Measurements from ENCODE around the gene PCDH9. TPM values are rescaled to one million over a fixed set of nuclear protein-coding genes. Genes with fewer than 3 reads are reported as not detected.

The PCDH9 gene
- total RNA-seq, 2 donors from 2014 or later = 0.12 to 0.34 TPM

DNA sequence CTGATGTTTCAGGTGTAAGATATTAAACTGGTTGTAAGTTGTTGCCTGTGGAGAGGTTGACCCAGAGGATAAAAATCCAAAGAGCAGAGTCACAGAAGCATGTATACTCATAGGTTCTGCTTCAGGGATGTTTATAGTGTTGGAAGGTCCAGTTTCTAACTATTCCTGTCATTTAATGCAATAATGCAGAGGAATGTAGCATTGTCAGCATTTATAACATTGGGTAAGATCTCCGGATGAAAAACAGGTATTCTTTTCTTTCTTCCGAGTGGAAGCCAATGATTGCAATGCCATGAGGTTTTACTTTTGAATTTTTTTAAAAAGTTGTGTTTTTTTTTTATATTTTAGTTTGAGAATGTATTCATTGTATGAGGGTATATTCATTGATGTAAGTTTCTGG is 771.0 kb downstream of the PCDH9 start:
- Mint-ChIP-seq H3K9me3 (peaks cover 0 to 2% of the 10 kb centered on the region in 2 donors), H3K4me3 (no peak overlapping the region), H3K27me3 (ENCODE audit: low read depth) (no peaks in the 10 kb centered on the region), H3K4me1 (ENCODE audit: low read depth) (no peaks in the 10 kb centered on the region), H3K27ac (no peak overlapping the region), H3K36me3 (ENCODE audit: insufficient read depth in 2 of 2) (no peaks in the 10 kb centered on the region)
- DNase-seq (no peak), ATAC-seq (replicated peaks in 1 of 2) (no peak)

DNA sequence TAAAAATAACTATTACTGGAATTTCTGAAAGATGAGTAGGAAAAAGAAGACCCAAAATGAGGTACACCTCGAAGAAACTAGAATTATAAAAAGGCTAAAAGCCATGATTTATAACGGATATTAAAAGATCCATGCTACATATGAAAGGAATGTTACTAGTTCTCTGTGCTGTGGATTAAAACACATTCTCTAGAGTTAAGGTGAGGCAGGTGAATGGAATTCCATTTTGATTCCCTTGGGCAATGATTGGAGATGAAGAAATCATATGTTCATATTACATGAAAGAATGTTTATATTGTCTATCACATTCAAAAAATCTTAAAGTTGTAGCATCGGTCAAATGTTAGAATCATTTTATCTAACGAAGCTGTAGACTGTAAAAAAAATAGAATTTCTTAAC is 783.7 kb downstream of the PCDH9 start:
- ATAC-seq (replicated peaks in 1 of 2) (no peak), DNase-seq (no peak)
- Mint-ChIP-seq H3K27me3 (ENCODE audit: low read depth) (no peaks in the 10 kb centered on the region), H3K4me1 (ENCODE audit: low read depth) (no peaks in the 10 kb centered on the region), H3K9me3 (peaks cover 0 to 1% of the 10 kb centered on the region in 2 donors), H3K4me3 (no peak overlapping the region), H3K27ac (no peak overlapping the region), H3K36me3 (ENCODE audit: insufficient read depth in 2 of 2) (no peaks in the 10 kb centered on the region)

DNA sequence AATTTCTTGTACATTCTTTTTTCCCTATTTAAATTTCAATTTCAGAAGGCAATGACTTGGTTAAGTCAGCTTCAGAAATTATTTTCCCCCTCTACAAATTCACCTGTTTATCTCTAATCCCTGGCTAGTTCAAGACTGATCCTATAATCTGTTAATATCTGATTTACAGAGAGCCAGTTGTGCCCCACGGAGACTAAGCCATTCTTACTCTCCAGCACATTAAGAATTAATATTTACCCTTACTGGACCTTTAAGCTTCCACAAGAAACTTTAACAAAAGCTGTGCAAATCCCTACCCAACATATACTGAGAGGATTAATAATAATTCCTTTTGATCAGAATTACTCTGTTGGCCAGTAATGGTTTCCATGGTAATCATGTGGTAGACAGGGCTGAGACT is 786.2 kb downstream of the PCDH9 start:
- no peak for DNase-seq
- no peak overlapping the region for H3K27ac Mint-ChIP-seq
- H3K4me3 Mint-ChIP-seq = no peak overlapping the region
- H3K36me3 Mint-ChIP-seq (ENCODE audit: insufficient read depth in 2 of 2) = no peaks in the 10 kb centered on the region
- no peaks in the 10 kb centered on the region for H3K27me3 Mint-ChIP-seq (ENCODE audit: low read depth)
- no peaks in the 10 kb centered on the region for H3K9me3 Mint-ChIP-seq
- no peak for ATAC-seq (replicated peaks in 1 of 2)
- no peaks in the 10 kb centered on the region for H3K4me1 Mint-ChIP-seq (ENCODE audit: low read depth)

DNA sequence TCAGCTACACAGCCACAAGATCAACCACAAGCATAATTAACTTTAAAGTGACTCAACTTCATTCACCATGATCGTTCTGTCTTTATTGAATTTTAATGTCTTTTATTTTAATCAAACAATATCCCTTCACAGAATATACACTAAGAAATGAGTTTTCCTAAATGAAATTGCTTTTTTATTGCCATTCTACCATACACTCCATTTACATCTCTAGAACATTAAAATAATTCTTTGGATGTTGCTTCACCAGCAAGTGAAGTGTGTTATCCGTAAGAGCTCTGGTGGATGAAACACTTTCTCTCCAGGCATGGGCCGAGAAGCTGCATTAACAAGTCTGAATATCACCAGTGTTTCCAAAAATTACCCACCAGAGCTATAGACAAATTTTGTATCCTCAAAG is 789.2 kb downstream of the PCDH9 start:
- H3K4me1 Mint-ChIP-seq (ENCODE audit: low read depth) = no peaks in the 10 kb centered on the region
- H3K9me3 Mint-ChIP-seq = peaks cover 0 to 2% of the 10 kb centered on the region in 2 donors
- ATAC-seq (replicated peaks in 1 of 2) = no peak
- no peak for DNase-seq
- H3K27me3 Mint-ChIP-seq (ENCODE audit: low read depth) = no peaks in the 10 kb centered on the region
- H3K27ac Mint-ChIP-seq = no peak overlapping the region
- no peak overlapping the region for H3K4me3 Mint-ChIP-seq
- no peaks in the 10 kb centered on the region for H3K36me3 Mint-ChIP-seq (ENCODE audit: insufficient read depth in 2 of 2)

DNA sequence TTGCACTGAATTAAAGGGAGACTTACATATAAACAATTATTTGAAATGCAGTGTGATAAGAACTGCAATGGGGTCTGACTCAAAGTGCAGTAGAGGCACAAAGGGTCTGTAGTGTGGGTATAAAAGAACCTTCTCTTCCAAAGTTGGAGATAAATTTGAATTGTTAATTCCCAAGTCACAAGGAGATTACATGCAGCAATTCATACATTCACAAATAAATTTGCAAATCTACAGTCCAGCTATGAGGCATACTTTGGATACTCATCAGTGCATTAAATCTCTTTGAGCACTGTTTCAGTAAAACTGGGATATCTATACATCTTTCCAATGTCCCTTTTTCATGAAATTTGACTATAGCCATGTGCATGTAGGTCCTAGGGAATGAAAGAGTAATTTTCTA is 799.4 kb downstream of the PCDH9 start:
- DNase-seq = no peak
- Mint-ChIP-seq H3K4me1 (ENCODE audit: low read depth) (no peaks in the 10 kb centered on the region), H3K4me3 (no peak overlapping the region), H3K27ac (no peak overlapping the region), H3K27me3 (ENCODE audit: low read depth) (no peaks in the 10 kb centered on the region), H3K9me3 (peaks cover 2% of the 10 kb centered on the region in 2 donors), H3K36me3 (ENCODE audit: insufficient read depth in 2 of 2) (no peaks in the 10 kb centered on the region)
- ATAC-seq (replicated peaks in 1 of 2) = no peak

DNA sequence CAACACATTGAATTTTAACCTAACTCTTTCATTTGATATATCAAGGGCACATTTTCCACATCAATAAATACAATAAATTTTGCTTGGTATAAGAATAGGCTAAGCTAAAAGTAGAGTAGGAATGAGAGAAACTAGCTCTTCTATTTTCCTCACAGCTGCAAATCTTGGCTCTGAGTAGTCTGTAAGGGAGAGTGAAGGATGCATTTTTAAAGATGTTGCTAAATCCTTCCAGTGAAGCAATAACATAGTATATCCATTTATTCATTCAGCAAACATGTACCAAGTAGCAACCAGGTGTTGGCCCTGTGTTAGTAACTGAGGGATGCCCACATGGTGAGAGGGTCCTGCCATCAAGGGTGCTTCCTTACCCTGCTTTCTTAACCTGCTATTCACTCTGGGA is 799.9 kb downstream of the PCDH9 start:
- no peaks in the 10 kb centered on the region for H3K36me3 Mint-ChIP-seq (ENCODE audit: insufficient read depth in 2 of 2)
- ATAC-seq (replicated peaks in 1 of 2) = no peak
- H3K4me3 Mint-ChIP-seq = no peak overlapping the region
- H3K27me3 Mint-ChIP-seq (ENCODE audit: low read depth) = no peaks in the 10 kb centered on the region
- no peak overlapping the region for H3K27ac Mint-ChIP-seq
- no peak for DNase-seq
- H3K4me1 Mint-ChIP-seq (ENCODE audit: low read depth) = no peaks in the 10 kb centered on the region
- peaks cover 2% of the 10 kb centered on the region in 2 donors for H3K9me3 Mint-ChIP-seq

DNA sequence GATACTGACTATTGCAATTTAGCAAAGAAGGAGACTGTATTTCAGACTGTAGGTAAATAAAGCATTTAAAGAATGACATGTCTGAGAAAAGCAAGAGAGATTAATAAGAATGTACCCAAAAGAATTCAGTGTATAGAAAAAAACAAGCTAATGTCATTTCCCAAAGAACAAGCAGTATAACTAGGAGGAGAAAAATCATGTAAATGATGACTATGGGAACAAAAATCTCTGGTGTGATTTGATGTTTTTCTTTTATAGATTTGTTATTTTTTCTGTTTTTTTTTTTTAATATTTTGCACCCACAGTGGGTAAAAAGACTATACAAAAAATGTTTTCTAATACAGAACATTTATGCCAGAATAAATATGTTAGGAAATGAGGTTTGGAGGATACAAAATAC is 801.0 kb downstream of the PCDH9 start:
- ATAC-seq (replicated peaks in 1 of 2) (no peak), DNase-seq (no peak)
- Mint-ChIP-seq H3K27me3 (ENCODE audit: low read depth) (no peaks in the 10 kb centered on the region), H3K4me3 (no peak overlapping the region), H3K4me1 (ENCODE audit: low read depth) (no peaks in the 10 kb centered on the region), H3K27ac (no peak overlapping the region), H3K9me3 (peaks cover 2% of the 10 kb centered on the region in 2 donors), H3K36me3 (ENCODE audit: insufficient read depth in 2 of 2) (no peaks in the 10 kb centered on the region)

DNA sequence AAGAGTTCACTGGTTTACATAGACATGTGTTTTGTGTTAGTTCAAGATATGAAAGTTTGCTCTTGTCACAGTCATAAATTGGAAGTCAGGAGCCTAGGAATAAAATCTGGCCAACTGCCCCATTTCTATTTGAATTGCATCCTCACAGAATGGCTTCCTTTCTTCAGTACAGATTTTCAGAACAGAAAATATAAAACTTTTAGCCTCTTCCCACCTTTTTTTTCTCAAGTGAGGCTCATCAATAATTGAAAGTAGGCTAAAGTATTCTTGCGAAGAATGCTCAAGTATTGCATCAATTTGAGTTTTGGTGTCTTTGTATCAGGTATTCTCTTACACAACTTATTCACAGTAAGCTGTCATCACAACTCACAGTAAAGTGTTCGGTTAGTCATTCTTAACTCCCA is 802.7 kb downstream of the PCDH9 start:
- DNase-seq (no peak), ATAC-seq (replicated peaks in 1 of 2) (no peak)
- no peak overlapping the region for H3K27ac Mint-ChIP-seq
- peaks cover 1 to 4% of the 10 kb centered on the region in 2 donors for H3K9me3 Mint-ChIP-seq
- no peaks in the 10 kb centered on the region for H3K27me3 Mint-ChIP-seq (ENCODE audit: low read depth)
- no peaks in the 10 kb centered on the region for H3K4me1 Mint-ChIP-seq (ENCODE audit: low read depth)
- no peak overlapping the region for H3K4me3 Mint-ChIP-seq
- H3K36me3 Mint-ChIP-seq (ENCODE audit: insufficient read depth in 2 of 2) = peaks cover 0 to under 1% of the 10 kb centered on the region in 2 donors

DNA sequence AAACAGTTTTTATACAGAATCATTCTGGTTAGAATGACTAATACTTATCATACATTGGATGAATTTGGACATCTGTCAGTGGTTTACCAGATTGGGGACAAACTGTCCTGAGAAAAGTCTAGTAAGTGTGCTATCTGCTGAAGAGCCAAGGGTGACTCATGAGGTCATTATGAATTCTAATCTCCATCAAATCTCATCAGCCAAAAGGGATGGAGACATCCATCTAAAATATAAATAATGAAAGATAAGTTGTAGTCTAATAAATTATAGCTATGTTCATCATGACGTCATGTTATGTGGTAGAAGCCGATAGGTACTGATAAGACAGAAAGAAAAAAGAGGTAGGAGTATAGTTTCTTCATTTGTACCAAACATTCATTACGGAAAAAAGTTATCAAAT is 804.4 kb downstream of the PCDH9 start:
- Mint-ChIP-seq H3K27ac (no peak overlapping the region), H3K36me3 (ENCODE audit: insufficient read depth in 2 of 2) (peaks cover 1 to 2% of the 10 kb centered on the region in 2 donors), H3K4me1 (ENCODE audit: low read depth) (no peaks in the 10 kb centered on the region), H3K4me3 (no peak overlapping the region), H3K9me3 (peaks cover 3 to 18% of the 10 kb centered on the region in 2 donors), H3K27me3 (ENCODE audit: low read depth) (no peaks in the 10 kb centered on the region)
- DNase-seq = no peak
- ATAC-seq (replicated peaks in 1 of 2) = no peak

DNA sequence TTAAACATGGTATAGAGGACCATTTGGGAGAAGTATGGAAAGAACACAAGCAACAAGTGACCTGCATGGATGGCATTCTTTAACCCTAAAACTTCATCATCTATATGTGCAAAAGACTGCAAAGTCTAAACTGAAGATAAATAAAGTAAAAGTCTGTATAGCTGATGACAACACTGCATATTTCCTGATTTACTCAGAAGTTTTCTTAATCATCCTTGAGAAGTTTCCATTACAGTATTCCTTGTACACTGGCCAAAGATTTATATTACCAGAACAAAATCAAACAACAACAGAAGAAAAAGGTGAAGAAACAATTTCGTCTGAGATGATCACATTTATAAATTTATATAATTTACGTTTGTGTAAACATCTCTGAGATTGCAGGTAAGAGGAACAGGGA is 805.7 kb downstream of the PCDH9 start:
- DNase-seq (no peak), ATAC-seq (replicated peaks in 1 of 2) (no peak)
- H3K4me1 Mint-ChIP-seq (ENCODE audit: low read depth) = no peaks in the 10 kb centered on the region
- H3K4me3 Mint-ChIP-seq = no peak overlapping the region
- no peaks in the 10 kb centered on the region for H3K27me3 Mint-ChIP-seq (ENCODE audit: low read depth)
- H3K36me3 Mint-ChIP-seq (ENCODE audit: insufficient read depth in 2 of 2) = peaks cover 1 to 3% of the 10 kb centered on the region in 2 donors
- no peak overlapping the region for H3K27ac Mint-ChIP-seq
- H3K9me3 Mint-ChIP-seq = peaks cover 4 to 19% of the 10 kb centered on the region in 2 donors

DNA sequence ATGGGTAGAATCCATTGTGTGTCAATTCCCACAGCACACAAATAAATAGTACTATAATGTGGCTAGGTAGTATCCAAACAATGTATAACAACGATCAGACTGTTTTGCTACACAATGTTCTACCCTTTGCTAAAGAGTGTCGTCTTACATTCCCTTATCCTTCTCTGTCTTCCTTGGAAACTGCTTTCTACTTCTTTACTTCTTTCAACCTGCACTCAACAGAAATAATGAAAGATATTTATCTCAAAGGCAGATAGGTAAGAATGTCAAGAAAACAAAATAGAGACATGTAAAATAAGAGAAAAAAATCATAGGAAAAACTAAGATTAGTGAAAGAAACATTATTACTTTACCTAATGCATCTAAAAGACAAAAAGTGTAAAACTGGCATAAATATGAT is 814.7 kb downstream of the PCDH9 start:
- Mint-ChIP-seq H3K36me3 (ENCODE audit: insufficient read depth in 2 of 2) (peaks cover 0 to 3% of the 10 kb centered on the region in 2 donors), H3K27ac (no peak overlapping the region), H3K9me3 (peaks cover 2 to 5% of the 10 kb centered on the region in 2 donors), H3K4me3 (no peak overlapping the region), H3K4me1 (ENCODE audit: low read depth) (no peaks in the 10 kb centered on the region), H3K27me3 (ENCODE audit: low read depth) (no peaks in the 10 kb centered on the region)
- no peak for ATAC-seq (replicated peaks in 1 of 2)
- no peak for DNase-seq

DNA sequence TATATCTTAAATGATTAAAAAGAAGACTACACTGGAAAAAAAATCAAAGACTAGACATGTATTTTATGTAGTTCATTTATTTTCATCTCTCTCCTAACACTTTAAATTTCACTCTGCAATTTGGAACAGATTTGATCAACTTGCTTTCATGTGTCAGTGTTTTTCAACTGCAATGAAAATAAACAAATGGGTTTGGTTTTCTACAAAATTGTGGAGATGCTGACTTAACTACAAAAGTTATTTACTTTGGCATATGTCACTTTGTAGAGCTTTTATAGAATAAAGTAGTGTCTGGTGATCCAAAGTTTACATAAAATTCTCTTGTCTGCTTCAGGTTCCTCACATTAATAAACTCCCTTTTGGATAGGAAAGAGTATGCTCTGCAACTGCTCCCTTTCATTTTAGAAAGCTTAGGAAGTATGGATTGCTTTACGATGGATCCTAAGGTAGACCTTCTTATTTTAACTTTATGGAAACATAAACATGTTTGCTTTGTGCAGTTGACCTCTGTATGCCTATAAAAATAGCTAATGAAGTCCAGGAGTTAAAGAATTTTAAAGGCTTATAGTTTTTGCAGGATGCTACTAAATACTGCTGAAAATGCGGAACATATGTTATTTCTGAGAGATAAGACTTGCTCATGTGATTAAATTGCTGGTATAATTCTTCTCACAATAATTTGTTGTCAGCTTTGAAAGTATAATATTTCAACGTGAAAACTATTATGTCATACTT is 815.9 kb downstream of the PCDH9 start:
- DNase-seq (no peak), ATAC-seq (replicated peaks in 1 of 2) (no peak)
- no peaks in the 10 kb centered on the region for H3K4me1 Mint-ChIP-seq (ENCODE audit: low read depth)
- no peak overlapping the region for H3K4me3 Mint-ChIP-seq
- H3K9me3 Mint-ChIP-seq = peaks cover 2 to 5% of the 10 kb centered on the region in 2 donors
- H3K36me3 Mint-ChIP-seq (ENCODE audit: insufficient read depth in 2 of 2) = peaks cover 0 to 3% of the 10 kb centered on the region in 2 donors
- no peak overlapping the region for H3K27ac Mint-ChIP-seq
- no peaks in the 10 kb centered on the region for H3K27me3 Mint-ChIP-seq (ENCODE audit: low read depth)

DNA sequence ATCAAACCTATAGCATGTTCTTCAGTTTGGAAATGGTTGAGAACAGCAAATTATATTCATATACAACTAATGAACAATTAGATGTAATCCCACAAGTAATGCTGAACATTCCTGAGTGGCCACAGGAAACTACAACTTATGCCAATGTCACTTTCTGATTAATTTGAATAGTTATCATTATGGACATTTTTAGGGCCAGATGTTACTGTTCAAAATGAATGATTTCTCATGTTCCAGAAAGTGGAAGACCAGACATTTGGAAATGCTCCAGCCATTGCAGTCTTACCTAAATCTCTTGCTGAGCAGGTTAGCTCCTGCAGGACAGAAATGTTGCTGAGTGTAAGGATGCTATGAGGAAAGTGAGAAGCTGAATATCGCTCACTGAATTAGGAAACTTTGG is 819.8 kb downstream of the PCDH9 start:
- Mint-ChIP-seq H3K27me3 (ENCODE audit: low read depth) (no peaks in the 10 kb centered on the region), H3K36me3 (ENCODE audit: insufficient read depth in 2 of 2) (no peaks in the 10 kb centered on the region), H3K27ac (no peak overlapping the region), H3K9me3 (peaks cover 0 to 3% of the 10 kb centered on the region in 2 donors), H3K4me3 (no peak overlapping the region), H3K4me1 (ENCODE audit: low read depth) (no peaks in the 10 kb centered on the region)
- DNase-seq (no peak), ATAC-seq (replicated peaks in 1 of 2) (no peak)

DNA sequence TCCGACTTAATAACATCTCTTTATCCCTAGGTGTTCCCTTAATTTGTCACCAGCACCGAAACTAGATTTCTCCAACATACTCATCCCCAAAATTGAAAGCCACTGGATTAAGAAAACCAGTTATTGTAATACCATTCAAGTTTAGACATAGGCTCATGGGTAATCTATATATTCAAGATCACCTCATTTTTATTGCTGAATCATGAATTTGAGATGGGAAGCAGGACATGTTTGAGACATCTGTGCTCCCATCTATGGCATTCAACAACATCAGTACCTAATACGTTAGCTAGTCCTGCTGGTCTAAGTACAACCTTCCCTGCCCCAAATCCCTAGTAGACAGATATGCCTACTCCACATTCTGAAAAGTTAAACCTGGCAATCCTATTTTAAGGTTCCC is 820.6 kb downstream of the PCDH9 start:
- no peak overlapping the region for H3K27ac Mint-ChIP-seq
- no peak for ATAC-seq (replicated peaks in 1 of 2)
- no peak for DNase-seq
- peaks cover 0 to 3% of the 10 kb centered on the region in 2 donors for H3K9me3 Mint-ChIP-seq
- H3K4me3 Mint-ChIP-seq = no peak overlapping the region
- H3K36me3 Mint-ChIP-seq (ENCODE audit: insufficient read depth in 2 of 2) = no peaks in the 10 kb centered on the region
- H3K27me3 Mint-ChIP-seq (ENCODE audit: low read depth) = no peaks in the 10 kb centered on the region
- no peaks in the 10 kb centered on the region for H3K4me1 Mint-ChIP-seq (ENCODE audit: low read depth)
